GM10266 (cell line): ENCODE results near the gene TSLP.

Experiments used
- DNase-seq: peaks from one replicate; pipeline ENCODE4 v3.0.0; 2012; ENCODE audit errors: extremely low spot score
- TF ChIP-seq, protein P1 (sequence below): IDR thresholded peaks from 2 replicates; pipeline ENCODE4 v1.5.1; 2012; ENCODE audit warnings: mild to moderate bottlenecking, low read depth; ENCODE audit not compliant: control insufficient read depth, insufficient read depth; ENCODE audit errors: missing control alignments

TSLP gene

DNA sequence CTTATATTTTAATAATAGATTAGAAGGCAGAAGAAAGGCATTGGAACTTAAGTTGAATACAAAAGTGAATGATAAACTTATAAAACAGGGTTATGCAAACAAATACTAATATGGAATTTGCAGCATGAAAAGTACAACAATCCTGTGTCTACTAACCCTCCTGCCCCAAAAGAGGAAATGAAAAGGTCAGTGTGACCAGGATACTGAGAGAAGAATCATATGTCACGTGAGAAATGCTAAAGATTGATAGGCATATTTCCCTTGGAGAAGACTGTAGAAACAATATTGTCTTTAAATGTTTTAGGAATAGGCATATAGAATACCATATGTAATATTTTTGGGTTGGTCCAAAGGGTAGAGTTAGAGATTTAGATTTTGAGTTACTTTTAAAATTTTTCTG, 24.5 kb downstream of the TSLP start:
- TF ChIP-seq, protein P1, sequence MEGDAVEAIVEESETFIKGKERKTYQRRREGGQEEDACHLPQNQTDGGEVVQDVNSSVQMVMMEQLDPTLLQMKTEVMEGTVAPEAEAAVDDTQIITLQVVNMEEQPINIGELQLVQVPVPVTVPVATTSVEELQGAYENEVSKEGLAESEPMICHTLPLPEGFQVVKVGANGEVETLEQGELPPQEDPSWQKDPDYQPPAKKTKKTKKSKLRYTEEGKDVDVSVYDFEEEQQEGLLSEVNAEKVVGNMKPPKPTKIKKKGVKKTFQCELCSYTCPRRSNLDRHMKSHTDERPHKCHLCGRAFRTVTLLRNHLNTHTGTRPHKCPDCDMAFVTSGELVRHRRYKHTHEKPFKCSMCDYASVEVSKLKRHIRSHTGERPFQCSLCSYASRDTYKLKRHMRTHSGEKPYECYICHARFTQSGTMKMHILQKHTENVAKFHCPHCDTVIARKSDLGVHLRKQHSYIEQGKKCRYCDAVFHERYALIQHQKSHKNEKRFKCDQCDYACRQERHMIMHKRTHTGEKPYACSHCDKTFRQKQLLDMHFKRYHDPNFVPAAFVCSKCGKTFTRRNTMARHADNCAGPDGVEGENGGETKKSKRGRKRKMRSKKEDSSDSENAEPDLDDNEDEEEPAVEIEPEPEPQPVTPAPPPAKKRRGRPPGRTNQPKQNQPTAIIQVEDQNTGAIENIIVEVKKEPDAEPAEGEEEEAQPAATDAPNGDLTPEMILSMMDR, result no peak
- DNase-seq, result no peak

DNA sequence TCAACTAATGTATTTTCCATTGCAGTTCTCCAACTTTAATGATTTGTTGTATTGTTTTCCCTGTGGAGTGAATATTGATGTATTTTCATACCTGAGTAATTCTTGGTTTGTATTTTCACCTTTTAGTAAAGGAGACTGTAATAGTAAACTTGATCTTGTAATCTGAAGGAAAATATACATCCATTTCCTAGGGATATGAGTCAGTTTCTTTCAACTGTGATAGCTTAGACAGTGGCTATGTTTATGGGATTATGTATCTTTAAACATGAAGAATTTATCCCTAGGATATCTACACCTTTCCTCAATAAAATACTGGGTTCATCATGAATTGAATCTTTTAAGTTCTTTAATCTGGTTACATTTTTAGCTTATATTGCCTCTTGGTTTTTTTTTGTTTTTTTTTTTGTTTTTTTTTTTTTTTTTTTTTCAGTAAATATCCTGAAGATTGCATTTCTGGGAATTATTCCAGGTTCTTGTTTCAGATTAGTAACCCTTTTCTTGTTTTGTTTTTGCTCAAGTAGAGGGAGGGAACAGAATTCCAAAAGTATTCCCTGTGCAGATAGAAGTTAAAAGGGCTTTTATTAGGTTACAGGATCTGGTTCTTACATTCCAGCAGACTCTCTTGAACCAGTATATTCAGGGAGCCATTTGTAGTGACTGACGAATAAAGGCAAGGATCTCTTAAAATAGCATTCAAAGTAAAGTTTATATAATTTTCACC, 27.7 kb downstream of the TSLP start:
- TF ChIP-seq, protein P1, result no peak

DNA sequence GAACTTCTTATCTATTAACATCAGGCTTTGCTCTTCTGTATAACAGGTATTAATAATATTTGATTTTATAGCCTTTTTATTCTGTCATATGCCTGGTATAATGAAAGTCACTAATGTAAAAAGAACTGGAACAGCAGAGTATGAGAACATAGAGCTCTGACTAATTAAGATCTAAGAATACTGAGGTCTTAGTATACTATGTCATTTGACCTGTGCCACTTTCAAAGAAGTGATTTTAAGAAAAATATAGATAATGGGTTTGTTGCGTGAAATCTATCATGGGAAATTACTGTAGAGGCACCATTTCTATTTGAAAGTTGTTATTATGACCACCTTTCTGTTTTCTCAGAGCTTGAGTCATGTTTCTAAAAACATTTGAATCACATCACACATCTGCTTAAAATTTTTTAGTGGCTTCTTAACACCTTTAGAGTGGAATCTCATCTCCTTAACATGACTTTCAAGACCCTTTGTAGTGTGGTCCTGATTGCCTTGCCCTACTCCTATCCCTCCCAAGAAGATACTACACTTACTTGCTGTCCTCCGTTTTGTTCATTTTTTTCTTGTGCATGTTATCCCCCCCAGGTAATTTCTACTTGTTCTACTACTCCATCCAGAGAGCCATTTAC, 34.9 kb downstream of the TSLP start:
- DNase-seq, result no peak
- TF ChIP-seq, protein P1, result no peak

More for the DNA sequence above, 27.7 kb downstream of the TSLP start:
- DNase-seq, result no peak

DNA sequence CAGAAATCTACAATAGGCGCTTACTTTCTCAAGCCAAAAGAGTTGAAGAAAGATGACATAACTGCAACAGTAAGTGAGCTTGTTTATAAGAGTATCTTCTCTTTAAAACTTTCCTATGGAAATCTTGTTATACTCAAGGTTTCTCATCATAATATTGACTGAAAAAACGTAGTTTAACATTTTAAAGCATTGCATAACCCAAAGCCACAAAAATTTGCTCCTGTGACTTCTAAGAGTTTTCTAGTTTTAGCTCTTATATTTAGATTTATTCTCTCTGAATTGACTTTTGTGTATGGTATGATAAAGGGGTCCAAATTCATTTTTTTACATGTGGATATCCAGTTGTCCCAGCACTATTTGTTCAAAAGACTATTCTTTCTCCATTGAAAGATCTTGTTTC, 35.9 kb downstream of the TSLP start:
- DNase-seq, result no peak
- TF ChIP-seq, protein P1, result no peak

DNA sequence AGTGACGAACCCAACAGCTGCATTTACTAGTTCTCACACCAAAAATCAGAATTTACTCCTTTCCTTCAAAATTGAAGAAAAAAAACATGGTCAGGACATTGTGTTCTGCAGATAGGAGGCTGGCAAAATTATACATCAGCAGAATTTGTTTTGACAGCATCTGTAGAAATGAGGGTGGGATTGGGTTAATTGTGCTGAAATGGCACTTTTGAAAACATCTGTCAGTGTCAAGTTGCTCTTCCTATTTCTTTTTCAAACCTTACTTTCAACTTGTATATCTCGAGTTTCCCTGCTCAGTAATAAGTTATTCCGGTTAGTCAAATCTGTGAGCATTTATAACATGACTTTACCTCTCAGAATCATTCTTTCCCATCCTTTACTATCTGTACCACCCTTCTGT, 40.4 kb downstream of the TSLP start:
- TF ChIP-seq, protein P1, result no peak
- no peak for DNase-seq

DNA sequence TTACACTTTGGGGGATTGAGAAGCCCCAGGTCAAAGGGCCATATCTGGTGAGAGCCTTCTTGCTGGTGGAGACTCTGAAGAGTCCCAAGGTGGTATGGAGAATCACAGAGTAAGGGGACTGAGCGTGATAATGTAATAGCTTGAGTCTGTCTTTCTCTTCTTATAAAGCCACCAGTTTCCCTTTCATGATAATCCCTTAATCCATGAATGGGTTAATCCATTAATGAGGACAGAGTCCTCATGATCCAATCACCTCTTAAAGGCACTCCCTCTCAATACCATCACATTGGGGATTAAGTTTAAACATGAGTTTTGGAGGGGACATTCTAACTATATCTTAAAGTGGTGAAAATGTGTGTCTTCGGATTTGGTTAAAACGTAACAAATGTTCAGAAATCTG, 42.2 kb downstream of the TSLP start:
- TF ChIP-seq, protein P1, result no peak
- DNase-seq, result no peak

DNA sequence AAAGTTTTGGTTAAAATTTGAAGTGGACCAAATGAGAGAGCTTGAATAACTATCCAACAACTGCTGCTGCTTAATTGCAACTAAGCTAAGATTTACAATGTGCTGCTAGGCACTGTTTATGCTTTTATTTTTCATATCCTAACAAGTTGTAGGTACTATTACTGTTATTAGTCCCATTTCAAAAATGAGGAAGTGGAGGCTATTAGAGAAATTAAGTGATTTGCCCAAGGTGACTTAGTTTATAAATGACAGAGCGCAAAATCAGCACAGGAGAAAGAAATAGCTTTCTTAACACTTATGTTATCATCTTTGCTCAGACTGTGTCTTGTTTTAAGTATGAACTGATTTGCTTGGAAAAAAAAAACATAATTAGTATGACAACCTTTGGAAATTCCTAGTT, 43.7 kb downstream of the TSLP start:
- TF ChIP-seq, protein P1, result no peak
- DNase-seq, result no peak
